Ascending aorta (tissue), 2 donors: ENCODE results near the gene COL11A1. TPM values are rescaled to one million over a fixed set of nuclear protein-coding genes. Genes with fewer than 3 reads are reported as not detected.
"Not testable (repeated sequence)": the region's sequence is repeated elsewhere in the genome, so short reads cannot be mapped to it uniquely, and the experiment has no call there.

Source experiments
- DNase-seq, 2 donors: peaks; one replicate each; pipeline ENCODE4 v3.0.0-alpha.2; 2019; ENCODE audit warnings: low spot score in 2 of 2
- H3K27ac ChIP-seq, 2 donors: fragments of 200-600 bp; sonication (generic); one replicate each; pipeline ENCODE4 v1.5.1; 2016 to 2017; ENCODE audit warnings: mild to moderate bottlenecking in 1 of 2
- H3K27me3 ChIP-seq: fragments of 200-600 bp; sonication (generic); one replicate; pipeline ENCODE4 v1.5.1; 2017
- H3K36me3 ChIP-seq, 2 donors: fragments of 200-600 bp; sonication (generic); one replicate each; pipeline ENCODE4 v1.5.1; 2016
- H3K4me1 ChIP-seq, 2 donors: fragments of 200-600 bp; sonication (generic); one replicate each; pipeline ENCODE4 v1.5.1; 2016 to 2017; ENCODE audit warnings: mild to moderate bottlenecking in 1 of 2
- H3K4me3 ChIP-seq, 2 donors: fragments of 200-600 bp; sonication (generic); one replicate each; pipeline ENCODE4 v1.5.1; 2016 to 2017; ENCODE audit warnings: mild to moderate bottlenecking in 1 of 2
- H3K9me3 ChIP-seq, 2 donors: fragments of 200-600 bp; sonication (generic); one replicate each; pipeline ENCODE4 v1.5.1; 2016
- CTCF ChIP-seq, 3 experiments: fragments of 200-600 bp in 2 of 3; fragments of 450-650 bp in 1 of 3; sonication (generic) in 2 of 3; IDR thresholded peaks; one replicate each; pipeline ENCODE4 v1.5.1; 2016 to 2019; ENCODE audit warnings: antibody characterized with exemption in 3 of 3, mild to moderate bottlenecking in 1 of 3, moderate library complexity in 1 of 3
- intact Hi-C: fragments of 100-400 bp; cut with DNase I; formaldehyde crosslinking; loops from one replicate; pipeline ENCODE4 v1.15.1; 2023
- total RNA-seq: library from RNA; depleted of rRNA; stranded (reverse); fragments of >200 nt; gene quantifications from one replicate; pipeline ENCODE4 v1.1.0, GENCODE V29; 2016

COL11A1 gene
- total RNA-seq, 1 donor from 2014 or later: not detected

GRCh38 chr1:103056423-103056822 is 51.9 kb downstream of the COL11A1 start:
- H3K36me3 ChIP-seq: no peaks in the 10 kb centered on the region
- H3K27ac ChIP-seq: no peak overlapping the region
- no peaks in the 10 kb centered on the region for H3K9me3 ChIP-seq
- intact Hi-C loops: no loop called here
- no peaks in the 10 kb centered on the region for H3K27me3 ChIP-seq
- H3K4me1 ChIP-seq: no peaks in the 10 kb centered on the region
- TF ChIP-seq CTCF (IDR thresholded peaks at IDR 0.05): no peak
- H3K4me3 ChIP-seq: no peak overlapping the region
- no peak for DNase-seq

- H3K9me3 ChIP-seq, H3K4me1 ChIP-seq, intact Hi-C loops, H3K27me3 ChIP-seq, H3K27ac ChIP-seq, DNase-seq, H3K4me3 ChIP-seq, H3K36me3 ChIP-seq: not testable (repeated sequence)
Observed at GRCh38 chr1:103028110-103028509, 80.2 kb downstream of the COL11A1 start.

GRCh38 chr1:103025858-103026409 is 82.4 kb downstream of the COL11A1 start:
- DNase-seq: no peak
- Histone ChIP-seq H3K9me3 (no peaks in the 10 kb centered on the region), H3K27me3 (no peaks in the 10 kb centered on the region), H3K4me3 (no peak overlapping the region), H3K36me3 (no peaks in the 10 kb centered on the region), H3K27ac (no peak overlapping the region), H3K4me1 (no peaks in the 10 kb centered on the region)
- TF ChIP-seq CTCF (IDR thresholded peaks at IDR 0.05): no peak
- intact Hi-C loops: no loop called here

GRCh38 chr1:103024051-103024450 is 84.3 kb downstream of the COL11A1 start:
- Histone ChIP-seq H3K9me3 (no peaks in the 10 kb centered on the region), H3K4me3 (no peak overlapping the region), H3K27me3 (no peaks in the 10 kb centered on the region), H3K4me1 (no peaks in the 10 kb centered on the region), H3K27ac (no peak overlapping the region), H3K36me3 (no peaks in the 10 kb centered on the region)
- no peak for TF ChIP-seq CTCF (IDR thresholded peaks at IDR 0.05)
- DNase-seq: no peak
- intact Hi-C loops: no loop called here

GRCh38 chr1:103002005-103002404 is 106.3 kb downstream of the COL11A1 start:
- H3K27me3 ChIP-seq: no peaks in the 10 kb centered on the region
- no peak overlapping the region for H3K4me3 ChIP-seq
- no peaks in the 10 kb centered on the region for H3K36me3 ChIP-seq
- DNase-seq: no peak
- H3K4me1 ChIP-seq: no peaks in the 10 kb centered on the region
- intact Hi-C loops: no loop called here
- H3K9me3 ChIP-seq: no peaks in the 10 kb centered on the region
- TF ChIP-seq CTCF (IDR thresholded peaks at IDR 0.05): no peak
- no peak overlapping the region for H3K27ac ChIP-seq

- no peak for TF ChIP-seq CTCF (IDR thresholded peaks at IDR 0.05)
- no peak for DNase-seq
- Histone ChIP-seq H3K4me3 (no peak overlapping the region), H3K9me3 (no peaks in the 10 kb centered on the region), H3K4me1 (no peaks in the 10 kb centered on the region), H3K27ac (no peak overlapping the region), H3K27me3 (no peaks in the 10 kb centered on the region), H3K36me3 (no peaks in the 10 kb centered on the region)
- intact Hi-C loops: no loop called here
Observed at GRCh38 chr1:102978874-102979273, 129.4 kb downstream of the COL11A1 start.
